Gastroesophageal sphincter (tissue), 4 donors: Measurements from ENCODE around the gene TMEM178A. TPM values are rescaled to one million over a fixed set of nuclear protein-coding genes. Genes with fewer than 3 reads are reported as not detected.

ENCODE experiments used
- ATAC-seq: fragments of 150-250 bp; one replicate; pipeline ENCODE4 v1.9.1; 2016; ENCODE audit warnings: mild to moderate bottlenecking, moderate library complexity
- H3K27ac ChIP-seq, 4 donors: fragments of 200-600 bp; sonication (generic) in 3 of 4; 1 replicate in 3 of 4; 2 replicates in 1 of 4; pipeline ENCODE4 v1.5.1; 2016 to 2019
- H3K27me3 ChIP-seq: fragments of 200-600 bp; sonication (generic); one replicate; pipeline ENCODE4 v1.5.1; 2019
- H3K36me3 ChIP-seq, 2 donors: fragments of 200-600 bp; sonication (generic); one replicate each; pipeline ENCODE4 v1.5.1; 2019; ENCODE audit warnings: control low read depth in 1 of 2
- H3K4me1 ChIP-seq, 3 donors: fragments of 200-600 bp; sonication (generic); 1 replicate in 2 of 3; 2 replicates in 1 of 3; pipeline ENCODE4 v1.5.1; 2016 to 2019; ENCODE audit warnings: control low read depth in 2 of 3
- H3K4me3 ChIP-seq, 2 donors: fragments of 200-600 bp; sonication (generic); one replicate each; pipeline ENCODE4 v1.5.1; 2019; ENCODE audit warnings: mild to moderate bottlenecking in 1 of 2, moderate library complexity in 1 of 2
- H3K9me3 ChIP-seq, 3 donors: fragments of 200-600 bp; sonication (generic); one replicate each; pipeline ENCODE4 v1.5.1; 2017 to 2019; ENCODE audit warnings: control low read depth in 2 of 3
- EP300 ChIP-seq: sonication (generic); formaldehyde crosslinking; IDR thresholded peaks from one replicate; pipeline ENCODE4 v1.6.1; 2017; ENCODE audit warnings: antibody characterized with exemption, mild to moderate bottlenecking
- POLR2A ChIP-seq, 2 donors: fragments of 450-650 bp; IDR thresholded peaks; one replicate each; pipeline ENCODE4 v1.6.1; 2017; ENCODE audit warnings: antibody characterized with exemption in 2 of 2, mild to moderate bottlenecking in 2 of 2, moderate library complexity in 1 of 2
- POLR2AphosphoS5 ChIP-seq: sonication (generic); formaldehyde crosslinking; IDR thresholded peaks from one replicate; pipeline ENCODE4 v1.6.1; 2017; ENCODE audit warnings: antibody characterized with exemption
- WGBS, 2 donors: methylation state at CpG; one replicate each; pipeline ENCODE4 v1.1.5; 2018; ENCODE audit warnings: low coverage in 1 of 2; 5-methylcytosine and 5-hydroxymethylcytosine counted together
- total RNA-seq, 4 donors: library from RNA; depleted of rRNA; stranded (reverse); fragments of >200 nt; gene quantifications; one replicate each; pipeline ENCODE4 v1.1.0, GENCODE V29; 2016
- TF ChIP-seq, protein P1 (sequence below), 4 experiments: fragments of 200-600 bp in 2 of 4; fragments of 450-650 bp in 2 of 4; sonication (generic) in 1 of 4; IDR thresholded peaks; one replicate each; pipeline ENCODE4 v1.5.1; 2017 to 2019; ENCODE audit warnings: antibody characterized with exemption in 4 of 4, mild to moderate bottlenecking in 2 of 4, moderate library complexity in 2 of 4

TMEM178A gene
- total RNA-seq, 4 donors from 2014 or later: 3.4 to 14.6 (median 4.8) TPM

DNA sequence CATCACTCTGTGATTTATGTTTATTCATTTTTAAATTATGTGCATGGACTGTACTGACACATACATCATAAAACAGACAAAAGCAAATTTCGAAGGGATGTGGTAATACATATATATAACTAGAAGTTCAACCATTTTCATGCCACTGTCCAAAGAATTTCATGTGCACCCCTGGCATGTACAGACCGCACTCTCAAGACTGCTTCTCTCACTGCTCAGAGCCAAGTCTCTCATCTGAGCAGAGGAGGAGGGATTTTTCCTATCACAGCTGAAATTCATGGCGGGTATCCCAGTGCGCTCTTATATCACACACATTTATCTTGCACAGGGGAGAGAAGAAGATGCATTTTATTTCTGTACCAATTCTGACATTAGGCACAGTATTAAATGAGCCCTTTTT lies 5.9 kb downstream of the TMEM178A start:
- no peak for TF ChIP-seq EP300
- no peak for TF ChIP-seq POLR2AphosphoS5
- TF ChIP-seq, protein P1, sequence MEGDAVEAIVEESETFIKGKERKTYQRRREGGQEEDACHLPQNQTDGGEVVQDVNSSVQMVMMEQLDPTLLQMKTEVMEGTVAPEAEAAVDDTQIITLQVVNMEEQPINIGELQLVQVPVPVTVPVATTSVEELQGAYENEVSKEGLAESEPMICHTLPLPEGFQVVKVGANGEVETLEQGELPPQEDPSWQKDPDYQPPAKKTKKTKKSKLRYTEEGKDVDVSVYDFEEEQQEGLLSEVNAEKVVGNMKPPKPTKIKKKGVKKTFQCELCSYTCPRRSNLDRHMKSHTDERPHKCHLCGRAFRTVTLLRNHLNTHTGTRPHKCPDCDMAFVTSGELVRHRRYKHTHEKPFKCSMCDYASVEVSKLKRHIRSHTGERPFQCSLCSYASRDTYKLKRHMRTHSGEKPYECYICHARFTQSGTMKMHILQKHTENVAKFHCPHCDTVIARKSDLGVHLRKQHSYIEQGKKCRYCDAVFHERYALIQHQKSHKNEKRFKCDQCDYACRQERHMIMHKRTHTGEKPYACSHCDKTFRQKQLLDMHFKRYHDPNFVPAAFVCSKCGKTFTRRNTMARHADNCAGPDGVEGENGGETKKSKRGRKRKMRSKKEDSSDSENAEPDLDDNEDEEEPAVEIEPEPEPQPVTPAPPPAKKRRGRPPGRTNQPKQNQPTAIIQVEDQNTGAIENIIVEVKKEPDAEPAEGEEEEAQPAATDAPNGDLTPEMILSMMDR (IDR thresholded peaks at IDR 0.05): no peak
- TF ChIP-seq POLR2A (IDR thresholded peaks at IDR 0.05): no peak
- Histone ChIP-seq H3K36me3 (no peaks in the 10 kb centered on the region), H3K27ac (no peak overlapping the region), H3K4me3 (no peak overlapping the region), H3K4me1 (peaks cover 0 to 11% (median 5%) of the 10 kb centered on the region in 3 donors), H3K27me3 (peaks cover 57% of the 10 kb centered on the region), H3K9me3 (no peaks in the 10 kb centered on the region)
- no peak for ATAC-seq
- WGBS, 2 donors: 67 to 77% methylated on average over 4 of the region's 4 CpGs

DNA sequence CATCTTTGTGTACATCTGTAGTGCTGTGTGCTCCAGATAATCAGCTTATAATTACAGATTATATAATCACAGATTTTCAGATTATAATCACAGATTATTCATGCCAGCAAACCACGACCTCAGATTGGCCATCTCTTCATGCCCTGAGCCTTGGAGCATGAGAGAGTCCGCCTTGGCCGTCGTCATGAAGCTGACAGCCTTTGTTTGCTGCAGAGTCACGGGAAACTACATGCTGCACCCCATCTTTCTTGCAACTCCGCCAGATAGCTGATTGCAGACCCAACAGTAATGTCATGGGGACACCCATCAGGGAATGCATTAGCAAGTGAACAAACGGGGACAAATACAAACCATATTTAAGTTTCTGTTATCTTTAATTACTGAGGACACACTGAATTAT lies 7.3 kb downstream of the TMEM178A start:
- H3K36me3 ChIP-seq: no peaks in the 10 kb centered on the region
- no peak for ATAC-seq
- no peak overlapping the region for H3K27ac ChIP-seq
- WGBS, 2 donors: 66 to 74% methylated on average over 6 to 7 of the region's 7 CpGs
- H3K27me3 ChIP-seq: peaks cover 43% of the 10 kb centered on the region
- H3K4me3 ChIP-seq: no peak overlapping the region
- no peak for TF ChIP-seq EP300
- TF ChIP-seq POLR2AphosphoS5: no peak
- no peak for TF ChIP-seq POLR2A (IDR thresholded peaks at IDR 0.05)
- TF ChIP-seq, protein P1 (IDR thresholded peaks at IDR 0.05): no peak
- H3K4me1 ChIP-seq: no peaks in the 10 kb centered on the region
- H3K9me3 ChIP-seq: peaks cover 0 to 2% (median 0%) of the 10 kb centered on the region in 3 donors

DNA sequence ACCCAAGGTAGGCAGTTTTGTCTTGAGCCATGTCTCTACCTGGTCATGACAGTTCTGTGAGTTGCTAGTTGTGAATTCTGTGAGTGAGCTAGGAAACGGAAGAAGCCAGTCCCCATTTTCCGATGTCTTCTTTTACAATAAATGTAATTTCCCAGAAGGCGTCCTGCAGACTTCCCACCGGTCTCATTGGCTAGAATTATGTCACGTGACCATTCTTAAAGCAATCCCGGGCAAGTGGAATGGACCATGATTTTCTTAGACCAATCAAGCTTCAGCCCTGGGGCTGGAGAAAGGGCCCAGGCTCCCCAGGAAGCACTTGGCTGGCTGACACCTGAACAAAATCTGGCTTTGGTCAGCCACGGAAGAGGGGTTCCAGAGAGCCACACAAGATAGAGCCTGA lies 10.6 kb downstream of the TMEM178A start:
- Histone ChIP-seq H3K36me3 (no peaks in the 10 kb centered on the region), H3K9me3 (peaks cover 0 to 9% (median 0%) of the 10 kb centered on the region in 3 donors), H3K27me3 (peaks cover 18% of the 10 kb centered on the region), H3K27ac (no peak overlapping the region), H3K4me1 (no peaks in the 10 kb centered on the region), H3K4me3 (no peak overlapping the region)
- WGBS, 2 donors: 95% methylated on average over 7 of the region's 7 CpGs; no CpG with 5 or more reads in 1 of the 2 donors
- no peak for ATAC-seq
- no peak for TF ChIP-seq POLR2A (IDR thresholded peaks at IDR 0.05)
- TF ChIP-seq POLR2AphosphoS5: no peak
- TF ChIP-seq, protein P1 (IDR thresholded peaks at IDR 0.05): no peak
- no peak for TF ChIP-seq EP300

DNA sequence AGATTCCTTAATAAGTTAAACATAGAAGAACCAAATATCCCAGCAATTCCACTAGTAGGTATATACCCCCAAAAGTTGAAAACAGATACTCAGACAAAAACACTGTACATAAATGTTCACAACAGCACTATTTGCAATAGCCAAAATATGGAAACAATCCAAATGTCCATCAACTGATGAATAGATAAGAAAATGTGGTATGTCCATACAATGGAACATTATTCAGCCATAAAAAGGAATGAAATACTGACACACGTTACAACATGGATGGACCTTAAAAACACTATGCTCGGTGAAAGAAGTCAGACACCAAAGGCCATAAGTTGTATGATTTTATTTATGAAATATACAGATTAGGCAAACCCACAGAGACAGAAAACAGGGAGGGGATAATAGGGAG lies 12.5 kb downstream of the TMEM178A start:
- no peak for ATAC-seq

DNA sequence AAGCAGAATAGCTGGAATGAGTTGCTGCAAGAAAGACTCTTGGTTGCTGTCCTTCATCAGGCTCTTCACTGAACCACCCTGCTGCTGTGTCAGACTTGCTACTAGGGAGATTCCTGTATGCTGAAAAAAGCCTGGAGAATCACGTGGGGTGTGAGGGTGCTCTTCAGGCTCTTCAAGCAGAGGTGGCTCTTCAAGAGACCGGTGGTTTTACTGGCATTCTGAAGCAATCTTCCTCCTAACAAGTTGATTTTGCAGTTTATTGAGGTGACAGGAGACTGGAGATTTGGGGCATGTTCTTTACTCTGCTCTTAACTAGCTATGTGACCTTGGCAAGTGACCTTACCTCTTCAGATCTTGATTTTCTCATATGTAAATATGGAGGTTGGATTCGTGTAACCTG lies 14.1 kb downstream of the TMEM178A start:
- no peaks in the 10 kb centered on the region for H3K4me1 ChIP-seq
- ATAC-seq: no peak
- no peak overlapping the region for H3K4me3 ChIP-seq
- H3K36me3 ChIP-seq: no peaks in the 10 kb centered on the region
- H3K9me3 ChIP-seq: peaks cover 0 to 9% (median 0%) of the 10 kb centered on the region in 3 donors
- TF ChIP-seq POLR2AphosphoS5: no peak
- TF ChIP-seq EP300: no peak
- TF ChIP-seq, protein P1 (IDR thresholded peaks at IDR 0.05): no peak
- TF ChIP-seq POLR2A (IDR thresholded peaks at IDR 0.05): no peak
- WGBS, 2 donors: 66 to 84% methylated on average over 3 of the region's 3 CpGs
- no peak overlapping the region for H3K27ac ChIP-seq
- no peaks in the 10 kb centered on the region for H3K27me3 ChIP-seq

More for the DNA sequence above, 12.5 kb downstream of the TMEM178A start:
- 94 to 100% methylated on average over 2 of the region's 2 CpGs for WGBS, 2 donors
- Histone ChIP-seq H3K27me3 (no peaks in the 10 kb centered on the region), H3K27ac (no peak overlapping the region), H3K4me1 (no peaks in the 10 kb centered on the region), H3K4me3 (no peak overlapping the region), H3K36me3 (no peaks in the 10 kb centered on the region), H3K9me3 (peaks cover 0 to 9% (median 0%) of the 10 kb centered on the region in 3 donors)
- TF ChIP-seq EP300: no peak
- TF ChIP-seq POLR2AphosphoS5: no peak
- TF ChIP-seq POLR2A (IDR thresholded peaks at IDR 0.05): no peak
- TF ChIP-seq, protein P1 (IDR thresholded peaks at IDR 0.05): no peak
